ENCODE results near the gene MYH6.

- TF ChIP-seq POLR2A (IDR thresholded peaks at IDR 0.05) (no peak), CTCF (IDR thresholded peaks at IDR 0.05) (no peak)
These were observed 1.4 kb upstream of the MYH6 start for GRCh38 chr14:23409475-23409874.

Data from esophagus squamous epithelium (tissue), 4 donors.